SK-N-SH (cell line): ENCODE results near the gene FAM184A. TPM values are rescaled to one million over a fixed set of nuclear protein-coding genes. Genes with fewer than 3 reads are reported as not detected.

Experiments
- CTCF ChIA-PET: fragments of 300-600, 350-600 bp; formaldehyde crosslinking; extraction: SDS; loops from one replicate; lab custom pipeline; 2021; lab: Yijun Ruan, JAX
- POLR2A ChIA-PET: fragments of 350-600 bp; sonication (Branson Sonifier 250); formaldehyde crosslinking; extraction: SDS; loops from one replicate; lab custom pipeline; 2020; ENCODE audit warnings: antibody characterized with exemption, inconsistent platforms; lab: Yijun Ruan, JAX
- DNase-seq: peaks from one replicate; pipeline ENCODE4 v3.0.0; 2012
- H2AFZ ChIP-seq: fragments of 200-600 bp; sonication (generic); 2 replicates; pipeline ENCODE4 v1.8.1; 2016; ENCODE audit warnings: antibody characterized with exemption, mild to moderate bottlenecking, low read depth
- H3F3A ChIP-seq: fragments of 200-600 bp; sonication (generic); replicated peaks from 2 replicates; pipeline ENCODE3; 2016; ENCODE audit warnings: antibody characterized with exemption, mild to moderate bottlenecking; ENCODE audit not compliant: insufficient read depth
- H3K27ac ChIP-seq, 2 experiments: fragments of 200-500 bp in 1 of 2; fragments of 200-600 bp in 1 of 2; sonication (Bioruptor generic) in 1 of 2; sonication (generic), shearing (Covaris generic) in 1 of 2; 2 replicates each; pipeline versions ENCODE4 v1.5.1 to v1.6.1; 2014 to 2016; ENCODE audit warnings: low read depth in 2 of 2, inconsistent platforms in 1 of 2, low read length in 1 of 2, mild to moderate bottlenecking in 1 of 2, mixed read lengths in 1 of 2
- H3K27me3 ChIP-seq: fragments of 200-600 bp; sonication (generic), shearing (Covaris generic); 2 replicates; pipeline ENCODE4 v1.6.1; 2016; ENCODE audit warnings: mixed run types; ENCODE audit not compliant: insufficient read depth
- H3K36me3 ChIP-seq, 2 experiments: fragments of 200-500 bp in 1 of 2; fragments of 200-600 bp in 1 of 2; sonication (Bioruptor generic) in 1 of 2; sonication (generic) in 1 of 2; replicated peaks in 1 of 2; 2 replicates each; pipeline versions ENCODE3 to v1.5.1; 2014 to 2016; ENCODE audit warnings: low read length in 1 of 2, mild to moderate bottlenecking in 1 of 2; ENCODE audit not compliant: insufficient read depth in 2 of 2, control insufficient read depth in 1 of 2
- H3K4me1 ChIP-seq, 2 experiments: fragments of 200-500 bp in 1 of 2; fragments of 200-600 bp in 1 of 2; sonication (Bioruptor generic) in 1 of 2; sonication (generic), shearing (Covaris generic) in 1 of 2; 2 replicates each; pipeline versions ENCODE4 v1.5.1 to v1.6.1; 2014 to 2016; ENCODE audit warnings: low read depth in 1 of 2, low read length in 1 of 2, mixed run types in 1 of 2; ENCODE audit not compliant: insufficient read depth in 2 of 2, control insufficient read depth in 1 of 2
- H3K4me2 ChIP-seq: fragments of 200-600 bp; sonication (generic), shearing (Covaris generic); 2 replicates; pipeline ENCODE4 v1.6.1; 2017; ENCODE audit warnings: mixed run types
- H3K4me3 ChIP-seq, 2 experiments: fragments of 200-500 bp in 1 of 2; fragments of 200-600 bp in 1 of 2; sonication (Bioruptor generic) in 1 of 2; sonication (generic), shearing (Covaris generic) in 1 of 2; 2 replicates each; pipeline versions ENCODE4 v1.5.1 to v1.8.1; 2014 to 2016; ENCODE audit warnings: low read depth in 2 of 2, inconsistent platforms in 1 of 2, low read length in 1 of 2, mild to moderate bottlenecking in 1 of 2, mixed read lengths in 1 of 2, moderate library complexity in 1 of 2
- H3K79me2 ChIP-seq: fragments of 200-600 bp; sonication (generic); 2 replicates; pipeline ENCODE4 v1.8.1; 2017; ENCODE audit warnings: mild to moderate bottlenecking; ENCODE audit not compliant: insufficient read depth
- H3K9ac ChIP-seq: fragments of 200-600 bp; sonication (generic); 2 replicates; pipeline ENCODE4 v1.6.1; 2017; ENCODE audit warnings: mixed run types
- H3K9me2 ChIP-seq: fragments of 200-600 bp; sonication (generic); 2 replicates; pipeline ENCODE4 v1.6.1; 2017; ENCODE audit warnings: mixed run types
- H3K9me3 ChIP-seq: fragments of 200-600 bp; sonication (generic); 2 replicates; pipeline ENCODE4 v1.6.1; 2017; ENCODE audit warnings: mixed run types, mild to moderate bottlenecking, moderate library complexity
- H4K20me1 ChIP-seq: fragments of 200-600 bp; sonication (generic); 2 replicates; pipeline ENCODE4 v1.6.1; 2017; ENCODE audit warnings: mild to moderate bottlenecking, mixed run types; ENCODE audit not compliant: insufficient read depth
- CHD2 ChIP-seq: fragments of 150-350 bp; IDR thresholded peaks from 2 replicates; pipeline ENCODE4 v1.6.1; 2018; ENCODE audit warnings: low read length; ENCODE audit not compliant: partially characterized antibody
- EP300 ChIP-seq, 2 experiments: IDR thresholded peaks; 2 replicates each; pipeline versions ENCODE4 v1.4.0 to v1.6.1; 2012; ENCODE audit warnings: borderline replicate concordance in 1 of 2, low read depth in 1 of 2, low read length in 1 of 2
- EZH2phosphoT487 ChIP-seq: fragments of 200-600 bp; sonication (generic); IDR thresholded peaks from 2 replicates; pipeline ENCODE4 v1.6.1; 2017; ENCODE audit warnings: low read depth, mixed run types, mild to moderate bottlenecking, antibody characterized with exemption, moderate library complexity, borderline replicate concordance
- FOSL2 ChIP-seq: IDR thresholded peaks from 2 replicates; pipeline ENCODE4 v1.4.0; 2012; ENCODE audit warnings: low read depth, mild to moderate bottlenecking, moderate library complexity, borderline replicate concordance
- GABPA ChIP-seq: IDR thresholded peaks from 2 replicates; pipeline ENCODE4 v1.4.0; 2012; ENCODE audit warnings: low read depth, mild to moderate bottlenecking
- MEF2A ChIP-seq: IDR thresholded peaks from 2 replicates; pipeline ENCODE4 v1.4.0; 2012; ENCODE audit warnings: low read depth, borderline replicate concordance
- MXI1 ChIP-seq: IDR thresholded peaks from 2 replicates; pipeline ENCODE4 v1.6.1; 2012; ENCODE audit warnings: mild to moderate bottlenecking, low read depth, low read length, improper control_type of control experiment
- NFIC ChIP-seq: IDR thresholded peaks from 2 replicates; pipeline ENCODE4 v1.4.0; 2012; ENCODE audit warnings: borderline replicate concordance
- RCOR1 ChIP-seq: fragments of 150-350 bp; IDR thresholded peaks from 2 replicates; pipeline ENCODE4 v1.6.1; 2017; ENCODE audit warnings: antibody characterized with exemption, low read length
- SIN3A ChIP-seq: IDR thresholded peaks from 2 replicates; pipeline ENCODE4 v1.6.1; 2012; ENCODE audit warnings: low read depth, mild to moderate bottlenecking, low read length, moderate library complexity, borderline replicate concordance
- TAF1 ChIP-seq: IDR thresholded peaks from 2 replicates; pipeline ENCODE4 v1.6.1; 2012; ENCODE audit warnings: low read depth, mild to moderate bottlenecking, low read length, moderate library complexity, borderline replicate concordance
- TCF12 ChIP-seq: IDR thresholded peaks from 2 replicates; pipeline ENCODE4 v1.4.0; 2012
- WGBS: methylation state at CpG from one replicate; pipeline ENCODE4 v1.1.6; 2017; ENCODE audit warnings: low lambda C conversion rate; 5-methylcytosine and 5-hydroxymethylcytosine counted together
- polyA plus RNA-seq, 3 experiments: library from polyadenylated mRNA; depleted of rRNA; stranded (reverse); fragments of >200 nt; gene quantifications; 2 replicates each; pipeline ENCODE4 v1.2.3, GENCODE V29; 2012
- TF ChIP-seq, protein P1 (sequence below): IDR thresholded peaks from 2 replicates; pipeline ENCODE4 v1.4.0; 2012; ENCODE audit warnings: low read depth

FAM184A gene
- polyA plus RNA-seq, 1 of the 3 experiments (the other 2 are of a cell fraction), result 0.38 TPM

DNA sequence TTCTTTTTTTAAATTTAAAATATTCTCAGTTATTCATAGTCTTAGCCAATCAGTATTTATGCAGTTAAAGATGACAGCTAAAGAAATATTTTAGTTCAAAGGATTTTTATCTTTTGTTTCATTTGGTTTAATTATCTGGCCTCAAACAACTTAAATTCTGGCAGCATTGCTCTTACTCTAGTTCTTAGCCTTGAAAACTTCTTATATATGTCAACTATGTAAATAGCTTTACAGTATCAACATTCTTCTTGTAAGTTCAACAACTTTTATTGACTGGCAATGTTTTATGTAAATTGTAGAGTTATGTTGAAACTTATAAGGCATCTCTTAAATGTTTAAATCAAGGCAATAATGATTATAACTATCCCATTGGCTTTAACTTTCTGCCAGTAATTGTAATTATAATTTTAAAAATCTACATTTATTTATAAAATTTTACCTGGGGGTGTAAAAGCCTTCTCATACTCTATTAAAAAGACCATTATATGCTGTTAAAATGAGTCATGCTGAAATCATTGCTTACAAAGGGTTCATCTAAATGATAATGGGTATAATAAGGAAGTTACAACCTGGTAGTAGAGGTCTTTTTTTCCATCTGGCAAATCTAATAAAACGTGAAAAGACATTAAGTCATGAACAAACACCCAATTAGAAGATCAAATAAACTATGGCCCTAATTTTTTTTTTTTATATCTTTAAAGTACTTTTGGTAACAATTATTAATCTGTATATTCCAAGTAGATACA is 45.8 kb upstream of the FAM184A start:
- Histone ChIP-seq H3K4me2 (no peak overlapping the region), H3K27me3 (no peaks in the 10 kb centered on the region)
- TF ChIP-seq FOSL2 (peak; percentile 19; the same call in 1 of the 2 replicates), EP300 (IDR thresholded peaks at IDR 0.05; ENCODE audit: borderline replicate concordance in 1 of 2, low read depth in 1 of 2, low read length in 1 of 2) (no peak), TCF12 (peak; percentile 12; the same call in 1 of the 2 replicates)
- TF ChIP-seq, all 33 proteins: peak for 2
- DNase-seq, result no peak
- H3K9me2 ChIP-seq, result no peaks in the 10 kb centered on the region
- no peaks in the 10 kb centered on the region for H3K9me3 ChIP-seq
- CTCF ChIA-PET, result interaction anchor here (1.3 to 4.3 kb wide), 2 partner anchors 13 to 155 kb away, joined by 4 to 18 read pairs; no protein-coding TSS in a partner anchor
- 5% methylated on average over 1 of the region's 1 CpG for WGBS
- POLR2A ChIA-PET, result no interaction called here
- H3K36me3 ChIP-seq, result no peaks in the 10 kb centered on the region
- no peaks in the 10 kb centered on the region for H3K79me2 ChIP-seq
- H3K4me3 ChIP-seq, result no peak overlapping the region
- peaks cover 4 to 7% of the 10 kb centered on the region in 2 experiments; a peak in 3 of 4 replicates for H3K4me1 ChIP-seq
- no peak overlapping the region for H2AFZ ChIP-seq
- H4K20me1 ChIP-seq, result no peaks in the 10 kb centered on the region
- H3K9ac ChIP-seq, result no peak overlapping the region
- H3K27ac ChIP-seq, result no peak overlapping the region
- H3F3A ChIP-seq, result peaks cover 7% of the 10 kb centered on the region

DNA sequence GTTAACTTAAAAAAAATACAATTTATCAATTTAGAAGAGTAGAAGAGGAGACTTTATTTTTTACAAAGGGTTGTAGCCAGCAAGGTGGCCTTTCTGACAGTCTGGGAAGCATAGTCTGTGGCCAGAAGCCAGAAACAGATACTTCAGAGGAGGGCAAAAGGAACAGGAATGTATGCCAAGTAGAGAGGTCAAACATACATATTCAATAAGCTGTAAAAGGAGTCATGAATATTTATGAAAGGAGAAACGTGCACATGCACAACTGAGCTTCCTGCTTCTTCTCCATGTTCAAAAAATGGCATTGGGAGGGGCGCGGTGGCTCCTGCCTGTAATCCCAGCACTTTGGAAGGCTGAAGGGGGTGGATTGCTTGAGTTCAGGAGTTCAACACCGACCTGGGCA is 43.9 kb upstream of the FAM184A start:
- Histone ChIP-seq H3K9me2 (no peaks in the 10 kb centered on the region), H3K4me2 (no peak overlapping the region), H3K27me3 (no peaks in the 10 kb centered on the region), H3K4me3 (no peak overlapping the region), H3K27ac (no peak overlapping the region), H3K36me3 (no peaks in the 10 kb centered on the region), H3K79me2 (no peaks in the 10 kb centered on the region), H4K20me1 (no peaks in the 10 kb centered on the region), H2AFZ (no peak overlapping the region), H3F3A (peaks cover 7% of the 10 kb centered on the region), H3K4me1 (no peaks in the 10 kb centered on the region; a peak in 1 of 4 replicates), H3K9me3 (no peaks in the 10 kb centered on the region), H3K9ac (no peak overlapping the region)
- TF ChIP-seq SIN3A, result no peak
- no peak for TF ChIP-seq EZH2phosphoT487
- TF ChIP-seq CHD2, result no peak
- TF ChIP-seq RCOR1, result no peak
- TF ChIP-seq MEF2A, result no peak
- TF ChIP-seq NFIC, result no peak
- TF ChIP-seq TAF1, result no peak
- TF ChIP-seq, protein P1, sequence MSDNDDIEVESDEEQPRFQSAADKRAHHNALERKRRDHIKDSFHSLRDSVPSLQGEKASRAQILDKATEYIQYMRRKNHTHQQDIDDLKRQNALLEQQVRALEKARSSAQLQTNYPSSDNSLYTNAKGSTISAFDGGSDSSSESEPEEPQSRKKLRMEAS, result no peak
- no peak for TF ChIP-seq MXI1
- no peak for TF ChIP-seq GABPA
- no peak for TF ChIP-seq TCF12
- CTCF ChIA-PET, result interaction anchor here (1.4 to 4.3 kb wide), 2 partner anchors 11 to 14 kb away, joined by 4 to 18 read pairs; no protein-coding TSS in a partner anchor
- WGBS, result 77% methylated on average over 4 of the region's 4 CpGs
- DNase-seq, result no peak
- POLR2A ChIA-PET, result no interaction called here
